IPS-11a (cell line): ENCODE measurements around the gene PDIA2.

Experiments
- H3K4me3 ChIP-seq: one replicate; pipeline ENCODE4 v1.5.1; 2013; ENCODE audit warnings: low read depth, low read length, control low read depth

PDIA2 gene

DNA sequence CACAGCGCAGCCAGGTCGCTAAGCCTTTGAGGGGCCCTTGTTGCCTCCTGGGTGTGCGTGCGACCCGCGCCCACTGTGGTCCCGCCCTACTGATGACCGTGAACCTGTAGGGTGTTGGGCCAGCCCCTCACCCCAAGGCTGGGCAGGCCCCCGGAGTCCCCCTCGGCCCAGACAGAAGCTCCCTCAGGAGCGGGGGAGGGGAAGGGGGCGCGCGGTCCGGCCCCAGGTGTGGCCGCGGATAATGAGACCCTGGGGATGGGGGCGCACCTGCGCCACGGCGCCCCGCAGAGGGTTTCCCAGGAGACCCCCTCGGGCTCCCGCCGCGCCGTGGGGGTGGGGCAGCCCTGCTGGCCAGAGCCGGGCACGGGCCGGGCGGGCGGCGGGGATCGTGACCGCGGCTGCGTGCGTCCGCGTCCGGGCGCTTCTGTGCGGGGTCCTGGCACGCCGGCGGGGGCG lies 2.9 kb upstream of the PDIA2 start:
- peak overlapping the region; percentile 8 for H3K4me3 ChIP-seq

DNA sequence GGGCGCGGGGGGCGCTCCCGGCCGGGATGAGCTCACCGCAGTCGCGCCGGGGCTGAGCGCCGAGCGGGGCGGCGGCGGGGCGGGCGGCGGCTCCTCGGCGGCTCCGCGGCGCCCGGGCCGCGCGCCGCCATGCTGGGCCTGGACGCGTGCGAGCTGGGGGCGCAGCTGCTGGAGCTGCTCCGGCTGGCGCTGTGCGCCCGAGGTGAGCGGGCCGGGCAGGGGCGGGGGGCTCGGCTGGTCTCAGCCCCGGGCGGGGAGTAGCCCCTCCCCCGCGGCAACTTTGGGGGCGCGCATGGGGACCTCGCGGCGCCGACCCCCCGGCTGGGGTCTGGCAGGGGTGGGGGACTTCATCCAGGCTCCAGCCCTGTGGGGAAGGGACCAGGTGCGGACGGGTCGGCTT lies 2.4 kb upstream of the PDIA2 start, which contains the start of gene ARHGDIG:
ARHGDIG (plus strand) TSS at position 40 of the 400 bp plus-strand sequence; CDS start at position 130, 90 bp downstream.
- H3K4me3 ChIP-seq = peak within 1 kb of the TSS; percentile 39

DNA sequence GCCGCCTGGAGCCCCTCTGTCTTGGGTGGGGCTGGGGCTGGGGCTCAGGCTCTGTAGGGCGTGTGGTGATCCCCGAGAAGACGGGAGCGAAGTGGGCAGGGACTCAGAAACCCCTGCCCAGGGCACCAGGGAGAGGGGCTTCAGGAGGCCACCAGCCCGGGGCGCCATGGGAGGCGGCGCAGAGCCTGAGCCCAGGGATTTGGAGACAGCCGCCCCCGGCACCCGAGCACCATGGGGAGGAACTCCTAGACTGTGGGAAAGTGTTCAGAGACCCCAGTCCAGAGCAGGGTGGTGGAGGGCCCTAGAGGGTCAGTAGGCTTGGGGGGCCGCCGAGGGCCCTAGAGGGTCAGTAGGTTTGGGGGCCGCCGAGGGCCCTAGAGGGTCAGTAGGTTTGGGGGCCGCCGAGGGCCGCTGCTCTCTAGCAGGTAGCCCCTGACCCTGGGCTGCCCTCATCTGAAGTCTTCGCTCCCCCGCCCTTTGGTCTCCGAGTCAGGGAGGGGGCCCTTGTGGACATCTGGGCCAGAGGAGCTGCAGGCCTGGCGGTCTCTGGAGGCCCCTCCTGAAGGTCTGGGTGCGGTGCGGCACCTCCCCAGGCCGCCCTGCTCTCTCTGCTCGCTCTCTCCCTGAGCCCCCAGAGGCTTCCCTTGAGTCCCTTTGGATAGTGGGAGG lies 1.8 kb upstream of the PDIA2 start:
- peak overlapping the region; percentile 39 for H3K4me3 ChIP-seq

DNA sequence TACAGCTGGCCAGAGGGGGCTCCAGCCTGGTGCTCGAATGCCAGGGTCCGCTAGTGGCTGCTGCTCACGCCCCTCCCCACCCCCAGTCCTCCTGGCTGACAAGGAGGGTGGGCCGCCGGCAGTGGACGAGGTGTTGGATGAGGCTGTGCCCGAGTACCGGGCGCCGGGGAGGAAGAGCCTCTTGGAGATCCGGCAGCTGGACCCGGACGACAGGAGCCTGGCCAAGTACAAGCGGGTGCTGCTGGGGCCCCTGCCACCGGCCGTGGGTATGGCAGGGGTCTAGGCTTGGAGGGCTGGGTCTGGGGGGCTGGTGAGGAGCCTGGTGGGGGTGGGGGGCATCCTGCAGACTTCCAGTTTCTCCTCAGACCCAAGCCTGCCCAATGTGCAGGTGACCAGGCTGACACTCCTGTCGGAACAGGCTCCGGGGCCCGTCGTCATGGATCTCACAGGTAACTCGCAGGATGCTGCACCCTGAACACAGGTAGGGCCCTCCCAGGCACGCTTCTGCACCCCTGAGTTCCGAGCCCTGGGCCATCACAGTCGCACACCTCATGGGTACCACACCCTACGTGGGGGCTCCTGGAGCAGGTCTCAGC lies 1.2 kb upstream of the PDIA2 start:
- no peak overlapping the region for H3K4me3 ChIP-seq

DNA sequence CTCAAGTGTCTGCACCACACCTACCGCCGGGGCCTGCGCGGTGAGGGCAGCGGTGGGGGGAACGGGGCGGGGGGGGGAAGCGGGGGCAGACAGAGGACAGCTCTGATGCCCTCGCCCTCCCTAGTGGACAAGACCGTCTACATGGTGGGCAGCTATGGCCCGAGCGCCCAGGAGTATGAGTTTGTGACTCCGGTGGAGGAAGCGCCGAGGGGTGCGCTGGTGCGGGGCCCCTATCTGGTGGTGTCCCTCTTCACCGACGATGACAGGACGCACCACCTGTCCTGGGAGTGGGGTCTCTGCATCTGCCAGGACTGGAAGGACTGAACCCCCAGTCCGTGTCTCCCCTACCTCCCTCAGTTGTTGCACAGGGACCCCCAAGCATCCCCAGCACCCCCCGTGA lies 473 bp upstream of the PDIA2 start:
- no peak overlapping the region for H3K4me3 ChIP-seq

DNA sequence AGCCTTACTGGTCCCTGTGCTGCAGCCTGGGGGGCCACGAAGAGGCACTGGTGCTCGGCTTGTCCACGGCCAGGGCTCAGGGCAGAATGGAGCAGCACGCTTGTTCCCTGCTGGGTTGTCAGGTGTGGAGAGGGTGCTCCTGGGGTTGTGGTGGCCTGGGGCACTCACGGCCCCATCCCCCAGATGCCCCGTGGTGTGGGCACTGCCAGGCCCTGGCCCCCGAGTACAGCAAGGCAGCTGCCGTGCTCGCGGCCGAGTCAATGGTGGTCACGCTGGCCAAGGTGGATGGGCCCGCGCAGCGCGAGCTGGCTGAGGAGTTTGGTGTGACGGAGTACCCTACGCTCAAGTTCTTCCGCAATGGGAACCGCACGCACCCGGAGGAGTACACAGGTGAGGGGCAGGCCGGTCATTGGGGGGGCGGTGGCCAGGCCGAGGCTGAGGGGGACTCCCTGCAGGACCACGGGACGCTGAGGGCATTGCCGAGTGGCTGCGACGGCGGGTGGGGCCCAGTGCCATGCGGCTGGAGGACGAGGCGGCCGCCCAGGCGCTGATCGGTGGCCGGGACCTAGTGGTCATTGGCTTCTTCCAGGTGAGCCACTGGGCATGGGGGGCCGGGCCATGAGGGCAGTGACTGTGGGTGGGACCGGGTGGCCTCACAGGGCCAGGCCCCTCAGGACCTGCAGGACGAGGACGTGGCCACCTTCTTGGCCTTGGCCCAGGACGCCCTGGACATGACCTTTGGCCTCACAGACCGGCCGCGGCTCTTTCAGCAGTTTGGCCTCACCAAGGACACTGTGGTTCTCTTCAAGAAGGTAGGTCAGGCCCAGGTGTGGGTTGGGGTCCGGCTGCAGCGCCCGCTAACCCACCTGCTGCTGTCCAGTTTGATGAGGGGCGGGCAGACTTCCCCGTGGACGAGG lies 1.5 kb downstream of the PDIA2 start:
- no peak overlapping the region for H3K4me3 ChIP-seq

DNA sequence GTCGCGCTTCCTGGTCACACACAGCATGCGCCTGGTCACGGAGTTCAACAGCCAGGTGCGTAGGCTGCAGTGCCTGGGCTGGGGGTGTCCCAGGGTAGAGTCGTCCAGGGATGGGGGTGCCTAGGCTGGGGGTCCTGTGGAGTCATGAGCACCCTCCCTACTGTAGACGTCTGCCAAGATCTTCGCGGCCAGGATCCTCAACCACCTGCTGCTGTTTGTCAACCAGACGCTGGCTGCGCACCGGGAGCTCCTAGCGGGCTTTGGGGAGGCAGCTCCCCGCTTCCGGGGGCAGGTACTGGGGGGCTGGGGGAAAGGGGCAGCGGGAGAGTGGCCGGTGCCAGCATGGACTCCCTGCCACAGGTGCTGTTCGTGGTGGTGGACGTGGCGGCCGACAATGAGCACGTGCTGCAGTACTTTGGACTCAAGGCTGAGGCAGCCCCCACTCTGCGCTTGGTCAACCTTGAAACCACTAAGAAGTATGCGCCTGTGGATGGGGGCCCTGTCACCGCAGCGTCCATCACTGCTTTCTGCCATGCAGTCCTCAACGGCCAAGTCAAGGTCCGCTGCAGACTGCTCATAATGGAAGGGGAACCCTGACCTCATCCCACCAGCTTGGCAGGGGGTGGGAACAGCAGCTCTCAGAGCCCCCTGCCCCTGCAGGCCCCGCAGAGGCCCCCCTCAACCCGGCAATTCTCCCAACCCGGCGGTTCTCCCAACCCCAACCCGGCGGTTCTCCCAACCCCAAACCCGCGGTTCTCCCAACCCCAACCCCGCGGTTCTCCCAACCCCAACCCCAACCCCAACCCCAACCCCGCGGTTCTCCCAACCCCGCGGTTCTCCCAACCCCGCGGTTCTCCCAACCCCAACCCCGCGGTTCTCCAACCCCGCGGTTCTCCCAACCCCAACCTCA lies 2.4 kb downstream of the PDIA2 start:
- H3K4me3 ChIP-seq = no peak overlapping the region

DNA sequence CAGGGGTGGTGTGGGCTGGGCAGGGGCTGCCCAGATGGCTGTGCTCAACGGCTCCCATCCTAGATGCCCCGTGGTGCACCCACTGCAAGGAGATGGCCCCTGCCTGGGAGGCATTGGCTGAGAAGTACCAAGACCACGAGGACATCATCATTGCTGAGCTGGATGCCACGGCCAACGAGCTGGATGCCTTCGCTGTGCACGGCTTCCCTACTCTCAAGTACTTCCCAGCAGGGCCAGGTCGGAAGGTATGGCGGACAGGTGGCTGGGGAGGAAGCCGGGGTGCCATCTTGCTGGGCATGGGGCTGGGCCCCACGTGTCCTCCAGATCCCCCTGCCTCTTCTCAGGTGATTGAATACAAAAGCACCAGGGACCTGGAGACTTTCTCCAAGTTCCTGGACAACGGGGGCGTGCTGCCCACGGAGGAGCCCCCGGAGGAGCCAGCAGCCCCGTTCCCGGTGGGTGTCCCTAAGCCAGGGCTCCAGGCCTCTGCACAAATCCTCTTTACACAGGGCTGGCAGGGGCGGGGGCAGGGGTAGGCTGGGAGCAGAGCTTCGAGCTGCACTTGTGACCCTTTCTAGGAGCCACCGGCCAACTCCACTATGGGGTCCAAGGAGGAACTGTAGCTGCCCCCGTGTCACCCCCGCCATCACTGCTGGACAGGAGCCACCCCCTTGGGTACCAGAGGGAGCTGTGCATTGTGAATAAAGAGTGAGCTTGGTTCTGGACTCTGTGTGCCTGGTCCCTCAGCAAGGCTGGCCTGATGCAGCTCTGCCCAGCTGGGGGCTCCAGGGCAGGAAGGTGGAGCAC lies 3.7 kb downstream of the PDIA2 start:
- no peak overlapping the region for H3K4me3 ChIP-seq

DNA sequence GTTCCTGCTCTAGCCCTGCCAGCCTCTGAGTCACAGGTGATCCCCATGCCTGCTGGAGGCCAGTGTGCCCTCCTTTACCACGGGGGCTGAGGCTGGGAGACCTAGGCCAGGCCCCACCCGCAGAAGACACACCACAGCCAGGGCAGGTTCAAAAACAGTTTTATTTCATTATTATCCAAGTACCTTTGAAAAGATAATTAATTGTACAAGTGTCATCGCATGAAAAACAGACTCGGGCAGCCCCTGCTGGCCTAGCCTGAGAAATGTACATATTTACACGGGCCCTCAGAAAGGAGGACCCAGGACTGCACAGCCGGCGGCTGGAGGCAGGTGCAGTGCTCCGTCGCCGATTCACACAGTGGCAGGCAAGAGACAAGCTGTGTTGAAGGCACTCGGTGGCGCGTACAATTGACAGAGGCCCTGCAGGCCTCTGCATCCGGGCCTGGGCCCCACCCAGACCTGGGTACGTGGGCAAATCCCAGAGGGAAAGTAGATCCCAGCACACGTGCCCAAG lies 4.4 kb downstream of the PDIA2 start:
- H3K4me3 ChIP-seq = no peak overlapping the region

DNA sequence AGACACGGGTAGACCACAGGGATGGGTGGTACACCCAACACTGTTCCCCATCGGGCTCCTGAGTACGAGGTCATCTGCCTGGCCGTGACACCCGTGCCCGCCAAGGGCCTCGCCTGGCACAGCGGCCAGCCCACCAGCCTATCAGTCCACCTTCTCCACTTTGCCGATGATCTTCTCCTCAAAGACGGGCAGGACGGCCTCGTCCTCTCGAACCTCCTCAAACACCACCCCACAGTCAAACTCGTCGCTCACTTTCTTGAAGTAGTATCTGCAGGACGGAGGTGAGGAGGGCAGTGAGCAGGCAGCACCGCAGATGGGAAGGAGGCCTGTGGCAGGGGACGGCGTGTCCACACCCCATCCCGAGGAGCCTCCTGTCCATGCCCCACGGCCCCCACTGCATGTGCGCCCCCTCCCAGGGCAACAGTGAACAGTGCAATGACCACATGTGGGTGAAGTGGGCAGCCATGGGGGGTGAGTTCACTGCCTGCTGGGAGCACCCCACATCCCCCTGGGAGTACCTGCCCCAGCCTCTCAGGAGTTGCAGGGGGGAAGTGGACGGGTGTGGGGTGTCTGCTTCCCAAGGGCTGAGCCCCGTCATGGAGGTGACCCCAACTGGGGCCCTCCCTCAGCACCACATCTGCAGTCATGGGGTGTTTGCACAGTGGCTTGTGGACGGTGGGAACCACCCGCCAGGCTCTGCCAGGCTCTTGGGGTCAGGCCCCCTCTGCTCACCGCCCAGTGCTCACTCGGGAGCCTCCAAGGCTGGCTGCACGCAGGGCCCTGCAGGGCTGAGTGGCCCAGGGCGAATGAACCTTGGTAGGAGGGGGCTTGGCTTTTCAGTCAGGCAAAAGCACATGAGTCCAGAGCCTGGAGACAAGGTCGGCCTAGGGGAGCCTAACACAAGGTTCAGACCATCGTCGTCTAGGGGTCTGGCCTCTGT lies 5.3 kb downstream of the PDIA2 start:
- no peak overlapping the region for H3K4me3 ChIP-seq

DNA sequence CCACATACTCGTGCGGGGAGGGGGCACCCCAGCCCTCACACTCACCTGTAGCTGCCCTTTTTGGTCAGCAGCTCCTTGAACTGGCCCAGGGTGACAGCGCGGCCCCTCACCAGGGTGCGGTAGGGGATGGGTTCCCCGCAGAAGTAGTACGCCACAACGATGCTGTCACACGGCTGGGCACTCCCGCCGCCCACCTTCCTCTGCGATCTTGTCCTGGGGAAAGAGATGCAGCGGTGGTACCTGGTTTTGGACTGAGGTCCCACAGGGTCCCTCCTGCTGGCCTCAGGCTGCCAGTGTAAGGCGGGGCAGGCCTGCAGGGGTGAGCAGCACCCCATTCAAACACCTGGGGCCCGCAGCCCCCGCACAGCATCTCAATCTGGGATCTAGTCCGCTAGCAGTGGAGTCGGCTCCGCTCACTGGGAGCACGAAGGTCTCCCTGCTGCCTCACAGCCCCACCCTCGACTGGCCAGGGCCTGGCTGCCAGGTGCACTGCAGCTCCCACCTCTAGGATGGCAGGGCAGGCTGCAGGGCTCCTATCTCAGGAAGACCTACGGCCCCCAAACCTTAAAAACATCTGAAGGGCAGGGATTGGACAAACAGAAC lies 6.5 kb downstream of the PDIA2 start:
- H3K4me3 ChIP-seq = no peak overlapping the region

DNA sequence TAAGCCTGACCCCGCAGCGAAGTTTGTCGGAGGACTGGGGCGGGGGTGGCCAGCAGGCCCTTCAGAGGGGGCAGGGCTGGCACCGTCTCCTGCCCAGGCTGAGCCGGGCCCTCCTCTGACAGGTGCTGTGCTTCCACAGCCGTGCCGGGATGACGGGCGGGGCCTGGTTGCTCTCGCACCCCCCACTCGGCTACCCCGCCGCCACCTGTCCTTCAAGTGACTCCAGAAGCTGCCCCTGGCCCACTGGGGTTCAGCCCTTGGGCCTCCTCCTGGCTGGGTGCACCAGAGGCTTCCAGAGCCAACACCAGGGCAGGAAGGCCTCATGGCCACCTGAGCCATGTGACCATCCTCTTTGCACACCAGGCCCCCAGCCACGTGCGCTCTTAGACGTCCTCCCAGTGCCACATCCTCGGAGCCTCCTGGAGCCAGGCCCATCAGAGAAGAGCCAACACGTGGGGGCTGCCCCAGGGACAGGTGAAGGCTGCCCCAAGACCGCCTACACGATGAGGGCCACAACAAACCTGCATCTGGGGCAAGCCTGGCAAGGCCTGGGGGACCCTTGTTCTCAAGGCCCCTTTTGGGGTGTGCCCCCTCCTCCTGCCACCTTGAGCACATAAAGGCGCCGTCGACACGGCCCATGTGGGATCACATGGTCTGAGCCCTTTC lies 7.2 kb downstream of the PDIA2 start:
- H3K4me3 ChIP-seq = no peak overlapping the region

DNA sequence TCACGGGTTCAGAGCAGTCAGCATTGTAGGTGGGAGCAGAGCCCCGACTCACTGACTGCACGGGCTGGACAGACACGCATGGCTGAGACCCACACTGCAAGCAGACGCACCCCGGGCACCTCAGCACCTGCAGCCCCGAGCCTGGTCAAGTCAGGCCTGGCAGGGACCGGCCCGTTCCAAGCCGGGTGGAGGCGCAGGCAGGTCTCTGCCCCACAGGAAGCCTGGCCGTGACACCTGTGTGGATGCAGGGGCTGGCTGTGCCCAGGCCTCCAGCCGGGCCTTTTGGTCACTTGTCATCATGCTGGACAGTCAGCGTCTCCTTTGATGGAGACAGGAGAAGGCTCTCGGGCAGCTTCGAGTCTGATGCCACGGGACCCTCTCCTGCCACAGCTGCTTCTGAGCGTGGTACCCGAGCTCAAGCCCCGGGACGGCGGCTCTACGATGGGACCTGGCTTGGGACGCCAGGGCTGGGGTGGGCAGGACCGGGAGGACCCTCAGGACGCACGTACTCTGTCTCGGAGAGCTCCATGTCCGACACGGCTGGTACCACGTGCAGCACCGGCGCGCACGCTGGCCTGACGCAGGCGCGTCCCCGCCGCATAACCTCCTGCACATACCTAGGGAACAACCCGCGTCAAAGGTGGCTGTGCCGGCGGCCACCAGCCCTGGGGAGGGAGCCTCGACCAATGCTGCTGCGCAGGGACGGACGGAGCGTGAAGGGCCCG lies 7.9 kb downstream of the PDIA2 start:
- no peak overlapping the region for H3K4me3 ChIP-seq

DNA sequence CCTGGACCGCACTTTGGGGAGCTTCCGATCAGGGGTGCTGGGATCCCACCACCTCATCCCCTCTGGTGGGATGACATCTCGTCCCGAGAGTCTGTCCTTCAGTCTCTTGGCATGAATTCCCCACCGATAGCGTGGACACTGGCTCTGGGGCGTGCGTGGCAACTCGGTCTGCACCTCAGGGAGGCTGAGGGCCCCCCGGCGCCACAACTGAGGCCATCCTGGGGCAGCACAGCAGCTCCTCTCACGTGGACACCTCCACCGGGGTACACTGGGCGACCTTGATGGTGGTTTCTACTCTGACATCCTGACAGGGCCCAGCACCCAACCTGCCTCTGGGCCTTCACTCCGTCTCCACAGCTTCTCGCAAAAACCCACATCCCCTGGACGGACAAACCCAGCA lies 8.6 kb downstream of the PDIA2 start:
- H3K4me3 ChIP-seq = no peak overlapping the region

DNA sequence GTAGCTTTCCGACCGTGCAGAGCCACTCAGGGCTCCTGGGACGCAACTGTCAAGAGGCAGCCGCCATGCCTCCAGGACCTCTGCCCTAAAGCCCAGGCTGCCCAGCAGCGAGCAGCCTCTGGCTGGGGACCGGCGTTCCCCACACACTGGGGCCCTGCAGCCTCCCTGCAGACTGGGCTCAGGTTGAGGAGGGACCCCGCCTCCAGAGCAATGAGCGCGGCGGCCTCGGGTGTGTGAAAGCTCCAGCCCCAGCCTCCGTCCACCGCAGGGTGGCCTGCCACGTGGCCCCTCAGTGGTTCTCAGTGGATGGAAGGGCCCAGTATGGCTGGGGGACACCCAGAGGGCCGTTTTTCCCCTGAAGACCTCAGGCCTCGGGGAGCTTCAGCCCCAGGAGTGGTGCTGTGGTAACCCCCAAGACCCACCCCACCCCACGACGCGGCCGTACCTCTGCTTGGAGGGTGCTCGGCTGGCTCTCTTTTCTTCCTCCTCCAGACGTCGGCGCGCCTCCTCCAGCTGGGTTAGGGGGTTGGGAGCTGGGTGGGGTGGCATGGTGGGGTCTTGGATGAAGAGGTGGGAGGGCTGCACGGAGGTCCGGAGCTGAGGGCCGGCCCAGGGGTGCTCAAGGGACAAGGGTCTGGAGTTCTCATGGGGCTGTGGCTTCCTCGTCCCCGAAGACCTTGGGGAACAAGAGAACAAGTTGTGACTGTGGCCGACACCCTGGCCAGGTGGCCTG lies 10.2 kb downstream of the PDIA2 start:
- H3K4me3 ChIP-seq = no peak overlapping the region

DNA sequence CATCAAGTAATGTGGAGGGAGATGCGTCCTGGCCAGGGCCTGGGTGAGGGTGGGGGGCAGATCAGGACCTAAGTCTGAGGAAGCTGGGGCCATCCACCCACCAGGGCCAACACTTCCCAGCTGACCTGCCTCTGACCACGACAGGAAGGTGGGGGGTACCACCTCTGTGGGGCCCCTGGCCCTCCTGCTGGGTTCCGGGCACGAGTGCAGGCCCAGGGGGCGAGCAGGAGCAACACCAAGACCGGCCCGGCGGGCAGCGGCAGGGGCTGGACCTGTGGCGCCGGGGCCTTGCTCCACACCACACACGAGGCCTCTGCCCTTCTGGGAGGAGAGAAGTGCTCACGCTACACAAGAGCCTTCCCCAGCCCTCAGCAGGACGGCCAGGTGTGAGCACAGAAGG lies 13.3 kb downstream of the PDIA2 start:
- H3K4me3 ChIP-seq = no peak overlapping the region
